SK-N-MC (cell line): ENCODE data around the gene GRM8.

Experiments
- EZH2 ChIP-seq: fragments of 200-600 bp; sonication (generic); IDR thresholded peaks from one replicate; pipeline ENCODE4 v1.6.1; 2017; ENCODE audit warnings: antibody characterized with exemption
- POLR2AphosphoS5 ChIP-seq: IDR thresholded peaks from 2 replicates; pipeline ENCODE4 v1.6.1; 2012; ENCODE audit warnings: mild to moderate bottlenecking, low read depth, low read length, borderline replicate concordance

- TF ChIP-seq EZH2 (no peak), POLR2AphosphoS5 (no peak)
Measured at GRCh38 chr7:126401918-126402317, 850.8 kb downstream of the GRM8 start.
